Measurements from ENCODE around the gene FBLIM1.
"Not testable (repeated sequence)": the region's sequence is repeated elsewhere in the genome, so short reads cannot be mapped to it uniquely, and the experiment has no call there.

The FBLIM1 gene

GRCh38 chr1:15770313-15770962 is 11.8 kb downstream of the FBLIM1 start:
- no peak for DNase-seq

DNA sequence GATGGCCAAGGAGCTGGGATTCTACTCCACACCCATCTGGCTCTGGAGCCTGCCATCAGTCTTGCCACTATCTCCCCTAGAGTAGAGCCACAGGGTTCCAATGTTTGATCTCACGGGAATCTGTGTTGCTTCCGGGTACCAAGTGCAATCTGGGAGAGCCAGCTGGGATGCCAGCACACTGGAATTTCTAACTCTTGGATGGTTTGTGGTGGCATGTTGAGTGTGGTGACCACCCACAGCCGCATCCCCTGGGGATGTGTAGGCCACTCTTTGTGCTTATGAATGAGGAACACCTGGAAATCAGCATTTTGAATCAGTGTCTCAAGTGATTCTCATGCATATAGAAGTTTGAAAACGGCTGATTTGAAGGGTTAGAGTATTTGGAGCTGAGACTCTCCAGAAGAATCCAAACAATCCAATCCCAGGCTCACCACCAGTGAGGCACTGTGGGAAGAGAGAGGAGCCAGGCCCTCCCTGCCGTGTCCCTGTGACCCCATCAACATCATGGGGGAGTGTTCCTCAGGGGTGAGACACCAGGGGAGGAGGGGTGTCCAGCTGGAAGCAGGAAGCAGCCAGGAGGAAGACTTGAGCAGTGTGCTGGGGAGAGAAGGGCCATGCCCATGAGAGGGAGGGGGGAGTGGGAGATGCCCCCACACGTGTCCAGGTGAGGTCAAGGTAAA is 13.4 kb downstream of the FBLIM1 start:
- no peak for DNase-seq

GRCh38 chr1:15775706-15776105 is 17.1 kb downstream of the FBLIM1 start:
- no peak for DNase-seq

DNA sequence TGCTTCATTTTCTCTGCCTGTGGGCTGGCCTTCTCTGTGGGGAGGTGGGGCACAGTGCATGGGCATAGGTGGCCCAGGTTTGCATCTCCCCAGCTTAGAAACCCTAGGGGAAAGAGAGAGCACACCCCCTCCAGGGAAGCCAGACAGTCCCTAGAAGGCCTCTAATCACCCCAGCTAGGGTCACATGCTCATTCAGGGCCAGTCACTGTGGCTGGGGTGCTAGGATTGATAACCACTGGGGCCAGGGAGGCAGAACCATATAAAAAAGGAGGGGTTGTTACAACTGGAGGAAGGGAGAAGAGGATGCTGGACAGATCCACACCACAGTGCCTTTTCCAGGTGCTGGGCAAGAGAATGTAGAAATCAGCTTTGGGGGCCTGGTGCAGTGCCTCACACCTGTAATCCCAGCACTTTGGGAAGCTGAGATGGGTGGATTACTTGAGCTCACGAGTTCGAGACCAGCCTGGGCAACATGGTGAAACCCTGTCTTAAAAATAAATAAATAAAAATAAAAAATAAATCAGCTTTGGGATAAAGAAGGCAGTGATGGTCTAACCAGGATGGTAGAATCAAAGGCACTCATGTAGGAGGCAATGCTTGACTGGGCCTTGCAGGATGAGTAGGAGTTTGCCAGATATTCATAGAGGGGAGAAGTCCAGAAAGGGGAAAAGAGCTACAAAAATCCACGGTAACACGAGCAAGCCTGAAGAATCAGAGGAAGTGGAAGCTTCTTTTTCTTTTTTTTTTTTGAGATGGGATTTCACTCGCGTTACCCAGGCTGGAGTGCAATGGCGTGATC is 19.5 kb downstream of the FBLIM1 start:
- no peak for DNase-seq

- DNase-seq = no peak
These were observed 27.1 kb downstream of the FBLIM1 start for GRCh38 chr1:15785683-15786082.

- no peak for DNase-seq
These were observed 28.0 kb downstream of the FBLIM1 start for GRCh38 chr1:15786581-15786980.

DNA sequence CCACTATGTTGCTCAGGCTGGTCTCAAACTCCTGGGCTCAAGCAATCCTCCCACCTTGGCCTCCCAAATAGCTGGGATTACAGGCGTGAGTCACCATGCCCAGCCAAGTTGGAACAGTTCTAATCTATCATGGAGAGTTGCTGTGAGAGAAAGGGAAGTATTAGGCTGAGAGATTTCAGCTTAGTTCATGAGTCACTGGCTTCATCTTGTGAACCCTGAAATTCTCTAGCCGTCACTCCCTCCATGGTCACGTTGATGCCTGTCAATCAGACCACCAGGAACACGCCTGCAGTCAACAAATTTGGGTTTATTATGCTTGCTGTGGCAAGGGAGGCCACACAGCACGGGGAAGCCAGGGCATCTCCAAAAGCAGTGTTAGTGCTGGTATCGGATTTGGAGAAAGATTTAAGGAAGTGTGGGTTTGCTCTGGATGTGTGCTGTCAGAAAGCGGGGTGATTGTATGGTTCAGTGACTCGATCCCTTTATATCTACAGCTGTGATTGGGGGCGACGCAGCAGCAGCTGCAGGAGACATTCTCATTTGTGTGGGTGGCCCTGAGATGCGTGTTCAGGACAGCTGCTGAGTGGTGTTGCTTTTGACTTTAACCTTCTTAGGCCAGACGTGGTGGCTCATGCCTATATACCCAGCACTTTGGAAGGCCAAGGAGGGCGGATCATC is 30.2 kb downstream of the FBLIM1 start:
- DNase-seq = no peak

DNA sequence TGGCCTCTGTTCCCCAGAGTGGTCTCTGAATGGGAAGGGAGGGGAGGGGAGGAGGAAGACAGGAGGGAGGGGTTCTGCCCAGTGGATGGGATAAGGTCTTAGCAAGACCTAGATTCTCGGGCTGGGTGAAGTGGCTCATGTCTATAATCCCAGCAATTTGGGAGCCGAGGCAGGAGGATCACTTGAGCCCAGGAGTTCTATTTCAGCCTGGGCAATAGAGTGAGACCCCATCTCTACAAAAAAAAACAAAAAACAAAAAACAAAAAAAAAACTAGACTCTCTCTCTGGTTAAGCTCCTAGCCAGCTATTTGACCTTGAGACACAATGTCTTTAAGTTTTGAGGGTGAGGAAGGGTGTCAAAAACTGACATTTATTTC is 37.5 kb downstream of the FBLIM1 start:
- no peak for DNase-seq

DNA sequence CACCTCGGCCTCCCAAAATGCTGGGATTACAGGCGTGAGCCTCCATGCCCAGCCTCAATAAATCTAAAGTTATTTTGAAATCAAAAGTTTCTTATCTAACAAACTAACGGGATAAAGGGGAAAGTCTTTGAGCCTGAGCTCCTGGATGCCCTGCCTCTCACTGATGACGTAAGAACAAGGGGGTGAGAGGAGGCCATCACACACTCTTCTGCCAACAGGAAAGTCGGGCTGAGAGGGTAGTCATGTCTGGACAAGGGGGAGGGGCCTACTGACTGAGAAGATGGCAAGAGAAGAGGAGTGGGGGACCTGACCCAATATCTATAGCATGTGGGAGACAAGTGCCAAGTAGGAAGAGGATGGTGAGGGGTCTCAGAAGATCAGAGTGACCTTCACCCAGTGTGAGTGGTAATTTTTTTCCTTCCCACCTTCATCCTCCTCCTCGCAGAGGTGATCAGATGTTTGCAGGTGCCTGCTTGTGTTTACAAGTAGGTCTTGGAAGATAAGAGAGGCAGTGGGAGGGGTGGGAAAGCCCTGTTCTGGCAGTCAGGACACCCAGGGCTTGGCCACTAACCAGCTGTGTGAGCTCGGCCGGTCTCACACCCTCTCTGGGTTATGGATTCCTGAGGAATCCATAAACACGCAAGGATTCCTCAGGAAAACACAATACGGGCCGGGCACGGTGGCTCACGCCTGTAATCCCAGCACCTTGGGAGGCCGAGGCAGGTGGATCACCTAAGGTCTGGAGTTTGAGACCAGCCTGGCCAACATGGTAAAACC is 39.2 kb downstream of the FBLIM1 start:
- DNase-seq = no peak

- DNase-seq = no peak
These were observed 40.6 kb downstream of the FBLIM1 start for GRCh38 chr1:15799004-15799867.

DNA sequence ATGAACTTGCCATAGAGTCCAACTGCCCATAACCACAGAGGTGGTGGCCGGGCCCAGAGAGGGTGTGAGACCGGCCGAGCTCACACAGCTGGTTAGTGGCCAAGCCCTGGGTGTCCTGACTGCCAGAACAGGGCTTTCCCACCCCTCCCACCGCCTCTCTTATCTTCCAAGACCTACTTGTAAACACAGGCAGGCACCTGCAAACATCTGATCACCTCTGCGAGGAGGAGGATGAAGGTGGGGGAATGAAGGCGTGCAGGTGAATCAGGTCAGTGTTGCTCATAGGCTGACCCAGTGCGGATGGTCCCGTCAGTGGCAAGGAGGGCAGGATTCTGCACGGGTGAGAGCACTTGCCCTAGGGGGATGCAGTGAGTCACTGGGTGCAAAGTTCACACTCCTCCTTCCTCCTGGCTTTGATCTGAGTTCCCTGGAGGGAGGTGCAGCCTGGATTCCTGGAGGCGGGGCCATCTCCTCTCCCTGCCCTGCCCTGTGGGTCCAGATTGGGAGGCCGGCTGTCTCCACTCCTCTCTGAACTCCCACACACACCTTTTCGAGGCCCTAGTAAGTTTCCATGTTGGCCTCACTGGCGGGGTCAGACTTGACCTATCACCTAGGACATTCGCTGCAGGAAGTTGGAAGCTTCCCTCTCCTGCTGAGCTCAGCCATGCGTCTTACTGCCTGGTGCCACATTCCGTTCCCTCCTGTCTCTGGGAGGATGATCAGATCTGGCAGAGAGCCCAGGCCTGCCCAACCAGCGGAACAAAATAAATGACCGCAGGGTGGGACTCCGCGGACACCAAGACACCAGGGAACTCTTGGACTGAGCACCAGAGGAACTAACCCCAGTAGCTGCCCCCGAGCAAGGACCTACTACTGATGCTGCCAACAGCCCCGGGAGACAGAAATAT is 41.6 kb downstream of the FBLIM1 start:
- no peak for DNase-seq

- DNase-seq = no peak
These were observed 43.8 kb downstream of the FBLIM1 start for GRCh38 chr1:15802234-15802965.

GRCh38 chr1:15803380-15803779 is 44.8 kb downstream of the FBLIM1 start:
- DNase-seq = no peak

DNA sequence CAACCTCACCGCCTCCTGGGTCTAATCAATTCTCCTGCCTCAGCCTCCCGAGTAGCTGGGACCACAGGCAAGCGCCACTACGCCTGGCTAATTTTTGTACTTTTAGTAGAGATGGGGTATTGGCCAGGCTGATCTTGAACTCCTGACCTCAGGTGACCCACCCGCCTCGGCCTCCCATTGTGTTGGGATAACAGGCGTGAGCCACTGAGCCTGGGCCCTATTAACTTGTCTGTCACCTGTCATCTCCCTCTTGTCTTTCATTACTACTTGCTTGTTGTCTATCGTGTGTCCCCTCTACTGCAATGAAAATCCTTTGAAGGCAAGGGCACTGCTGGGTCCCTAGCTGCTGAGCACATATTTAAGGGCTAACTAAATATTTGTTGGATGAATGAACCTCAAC is 45.5 kb downstream of the FBLIM1 start:
- no peak for DNase-seq

- DNase-seq = no peak
These were observed 48.5 kb downstream of the FBLIM1 start for GRCh38 chr1:15807121-15807520.

DNA sequence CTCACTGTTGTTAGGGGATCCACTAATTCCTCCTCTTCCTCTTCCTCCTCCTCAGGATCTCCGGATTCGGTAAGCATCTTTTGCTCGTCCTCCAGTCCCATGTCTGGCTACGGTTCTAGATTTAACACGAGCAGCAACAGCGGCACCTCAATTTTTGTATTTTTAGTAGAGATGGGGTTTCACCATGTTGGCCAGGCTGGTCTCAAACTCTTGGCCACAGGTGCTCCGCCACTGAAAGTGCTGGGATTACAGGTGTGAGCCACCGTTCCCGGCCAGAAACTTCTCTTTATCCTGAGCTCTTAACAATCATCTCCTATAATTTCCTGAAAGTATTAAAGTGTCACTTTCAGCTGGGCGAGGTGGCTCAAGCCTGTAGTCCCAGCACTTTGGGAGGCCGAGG is 49.0 kb downstream of the FBLIM1 start, which contains the start of gene UQCRHL:
TSS of gene UQCRHL (minus strand) at position 101 of the 400 bp plus-strand sequence. CDS start at position 101, 0 bp downstream.
- DNase-seq = not testable (repeated sequence)

GRCh38 chr1:15808955-15809354 is 50.4 kb downstream of the FBLIM1 start:
- no peak for DNase-seq

GRCh38 chr1:15810073-15810472 is 51.5 kb downstream of the FBLIM1 start:
- no peak for DNase-seq

GRCh38 chr1:15816674-15817073 is 58.1 kb downstream of the FBLIM1 start:
- no peak for DNase-seq

- no peak for DNase-seq
These were observed 61.9 kb downstream of the FBLIM1 start for GRCh38 chr1:15820478-15820877.
